Heart left ventricle (tissue), 13 donors: ENCODE measurements around the gene C1QTNF12.

Experiments
- POLR2A ChIP-seq, 2 donors: fragments of 450-650 bp; IDR thresholded peaks; one replicate each; pipeline ENCODE4 v1.6.1; 2017; ENCODE audit warnings: antibody characterized with exemption in 2 of 2, mild to moderate bottlenecking in 2 of 2, moderate library complexity in 2 of 2
- TF ChIP-seq, protein P1 (sequence below), 12 donors: fragments of 200-600 bp; sonication (generic) in 4 of 12; IDR thresholded peaks; one replicate each; pipeline versions ENCODE4 v1.5.0 to v1.8.0; 2018 to 2022; ENCODE audit warnings: antibody characterized with exemption in 12 of 12, mild to moderate bottlenecking in 5 of 12
- donor health status: ischemic (EF 13 %, LVEDD 7.1; RV severe dilation, severe dysfunction).
- donor health status: DM: no; HTN: yes; CAD: no.
- donor health status: DM: no; HTN: no; CAD: no.
- donor health status: ischemic (EF 25% LVEDD 6.9; RV normal size, moderate dysfunction).
- donor health status: ischemic (EF 25% LVEDD 5.7; RV mildly dilated, moderate dysfunction).
- donor health status: ischemic (EF 35%, LVEDD 5.7; RV mildly dilated, moderate dysfunction).
- donor health status: nonischemic (EF 11% LVEDD 7.7; RV severe dilation, severe dysfunction).
- donor health status: DM: yes; HTN: yes; CAD: no.
- donor health status: PGD.
- donor health status: ischemic (EF 29% LVEDD 5.4; RV normal size, mild dysfunction).
- donor health status: nonischemic (EF 23%, LVEDD 6.1; RV moderate dilation, normal function).

- TF ChIP-seq, protein P1, sequence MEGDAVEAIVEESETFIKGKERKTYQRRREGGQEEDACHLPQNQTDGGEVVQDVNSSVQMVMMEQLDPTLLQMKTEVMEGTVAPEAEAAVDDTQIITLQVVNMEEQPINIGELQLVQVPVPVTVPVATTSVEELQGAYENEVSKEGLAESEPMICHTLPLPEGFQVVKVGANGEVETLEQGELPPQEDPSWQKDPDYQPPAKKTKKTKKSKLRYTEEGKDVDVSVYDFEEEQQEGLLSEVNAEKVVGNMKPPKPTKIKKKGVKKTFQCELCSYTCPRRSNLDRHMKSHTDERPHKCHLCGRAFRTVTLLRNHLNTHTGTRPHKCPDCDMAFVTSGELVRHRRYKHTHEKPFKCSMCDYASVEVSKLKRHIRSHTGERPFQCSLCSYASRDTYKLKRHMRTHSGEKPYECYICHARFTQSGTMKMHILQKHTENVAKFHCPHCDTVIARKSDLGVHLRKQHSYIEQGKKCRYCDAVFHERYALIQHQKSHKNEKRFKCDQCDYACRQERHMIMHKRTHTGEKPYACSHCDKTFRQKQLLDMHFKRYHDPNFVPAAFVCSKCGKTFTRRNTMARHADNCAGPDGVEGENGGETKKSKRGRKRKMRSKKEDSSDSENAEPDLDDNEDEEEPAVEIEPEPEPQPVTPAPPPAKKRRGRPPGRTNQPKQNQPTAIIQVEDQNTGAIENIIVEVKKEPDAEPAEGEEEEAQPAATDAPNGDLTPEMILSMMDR (IDR thresholded peaks at IDR 0.05) = no peak
- no peak for TF ChIP-seq POLR2A (IDR thresholded peaks at IDR 0.05)
Measured at GRCh38 chr1:1274931-1275431, 28.5 kb upstream of the C1QTNF12 start.
